ENCODE data around the gene MYOCOS.
"Not testable (repeated sequence)": the region's sequence is repeated elsewhere in the genome, so short reads cannot be mapped to it uniquely, and the experiment has no call there.

MYOCOS gene

DNA sequence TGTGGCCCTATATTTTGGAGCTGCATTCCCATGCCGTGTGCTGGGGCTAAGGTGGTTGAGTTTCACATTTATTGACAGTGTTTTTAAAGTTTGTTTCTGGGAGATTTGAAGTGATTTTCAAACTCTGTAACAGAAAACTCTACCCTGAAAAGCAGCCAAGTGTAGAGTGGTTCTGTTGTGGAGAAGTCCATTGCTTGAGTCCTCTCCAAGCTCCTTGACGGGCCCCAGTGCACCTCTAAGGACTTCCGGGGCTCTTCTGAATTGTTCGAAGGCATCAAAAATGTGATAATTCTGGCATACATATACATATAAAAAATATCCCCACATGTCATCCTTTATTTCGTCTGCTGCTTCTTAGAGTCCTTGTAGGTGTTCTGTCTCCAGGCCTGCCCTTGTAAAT, 5.0 kb downstream of the MYOCOS start:
- no peak for DNase-seq

DNA sequence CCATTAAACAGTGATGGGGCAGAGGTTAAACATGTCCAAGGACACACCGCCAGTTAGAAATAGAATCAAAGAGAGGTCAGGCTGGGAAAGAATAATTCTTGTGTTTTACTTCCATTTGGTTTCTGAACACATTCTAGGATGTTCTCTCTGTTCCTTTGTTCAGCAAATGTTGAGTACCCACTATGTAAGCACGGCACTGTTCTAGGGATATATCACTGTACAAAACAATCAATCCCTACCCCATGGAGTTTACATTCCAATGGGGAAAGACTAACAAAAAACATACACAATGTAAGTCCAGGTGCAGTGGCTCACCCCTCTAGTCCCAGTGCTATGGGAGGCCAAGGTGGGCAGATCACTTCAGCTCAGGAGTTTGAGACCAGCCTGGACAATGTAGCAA, 6.2 kb downstream of the MYOCOS start:
- no peak for DNase-seq

DNA sequence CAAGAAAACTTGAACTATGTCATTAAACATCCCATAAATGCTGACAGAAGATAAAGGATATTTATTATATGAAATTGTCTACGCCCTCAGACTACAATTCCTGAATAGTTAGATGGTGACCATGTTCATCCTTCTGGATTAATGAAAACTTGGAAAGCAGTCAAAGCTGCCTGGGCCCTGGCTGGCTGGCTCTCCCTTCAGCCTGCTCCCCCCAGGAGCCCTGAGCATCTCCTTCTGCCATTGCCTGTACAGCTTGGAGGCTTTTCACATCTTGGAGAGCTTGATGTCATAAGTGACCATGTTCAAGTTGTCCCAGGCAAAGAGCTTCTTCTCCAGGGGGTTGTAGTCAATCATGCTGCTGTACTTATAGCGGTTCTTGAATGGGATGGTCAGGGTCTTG, 13.6 kb downstream of the MYOCOS start:
- no peak for DNase-seq

DNA sequence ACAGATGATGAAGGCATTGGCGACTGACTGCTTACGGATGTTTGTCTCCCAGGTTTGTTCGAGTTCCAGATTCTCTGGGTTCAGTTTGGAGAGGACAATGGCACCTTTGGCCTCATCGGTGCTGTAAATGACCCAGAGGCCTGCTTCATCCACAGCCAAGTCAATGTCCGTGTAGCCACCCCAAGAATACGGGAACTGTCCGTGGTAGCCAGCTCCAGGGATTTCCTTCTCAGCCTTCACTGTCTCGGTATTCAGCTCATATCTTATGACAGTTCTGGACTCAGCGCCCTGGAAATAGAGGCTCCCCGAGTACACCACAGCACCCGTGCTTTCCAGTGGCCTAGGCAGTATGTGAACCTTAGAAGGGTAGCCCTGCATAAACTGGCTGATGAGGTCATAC, 14.1 kb downstream of the MYOCOS start:
- DNase-seq = no peak

DNA sequence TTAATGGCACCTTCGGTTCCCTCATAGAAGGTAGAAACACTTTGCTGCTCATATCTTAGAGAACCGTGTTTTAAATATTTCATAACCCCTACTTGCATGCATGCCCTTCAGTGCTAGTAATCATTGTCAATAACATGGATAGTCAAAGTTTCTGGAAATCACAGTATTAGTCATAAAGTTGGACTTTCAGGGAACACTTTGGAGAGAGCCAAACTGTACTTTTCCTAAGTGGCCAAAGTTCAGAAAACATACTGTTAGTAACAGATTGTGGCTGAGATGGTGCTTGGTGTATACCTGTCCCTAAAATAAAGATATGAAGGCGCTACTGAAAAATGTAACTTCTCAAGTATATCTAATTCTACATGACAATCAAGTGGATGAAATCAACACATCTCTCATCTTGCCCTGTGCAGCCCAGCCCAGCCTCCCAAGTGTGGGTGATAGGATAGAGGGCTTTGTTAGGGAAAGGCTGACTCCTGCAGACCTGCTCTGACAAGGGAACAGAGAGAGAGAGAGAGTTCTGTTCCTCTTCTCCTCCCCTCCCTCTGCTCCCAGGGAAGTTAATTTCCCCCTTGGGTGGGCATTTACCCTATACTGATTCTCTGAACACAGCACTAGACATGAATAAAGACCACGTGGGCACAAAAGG, 16.0 kb downstream of the MYOCOS start:
- DNase-seq = no peak

DNA sequence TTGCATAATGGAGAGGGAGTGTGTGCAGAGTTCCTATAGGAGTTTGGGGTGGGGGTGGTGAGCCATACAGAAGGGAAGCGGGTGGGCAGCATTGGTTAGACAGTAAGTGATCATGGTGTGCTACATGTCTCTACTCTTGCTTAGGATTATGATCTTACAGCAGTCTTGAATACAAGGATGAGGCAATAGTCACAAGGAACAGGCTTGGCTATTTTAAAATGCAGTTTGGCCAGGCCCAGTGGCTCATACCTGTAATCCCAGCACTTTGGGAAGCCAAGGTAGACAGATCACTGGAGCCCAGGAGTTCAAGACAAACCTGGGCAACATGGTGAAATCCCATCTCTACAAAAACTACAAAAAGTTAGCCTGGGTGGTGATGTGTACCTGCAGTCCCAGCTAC, 18.2 kb downstream of the MYOCOS start:
- DNase-seq = no peak

DNA sequence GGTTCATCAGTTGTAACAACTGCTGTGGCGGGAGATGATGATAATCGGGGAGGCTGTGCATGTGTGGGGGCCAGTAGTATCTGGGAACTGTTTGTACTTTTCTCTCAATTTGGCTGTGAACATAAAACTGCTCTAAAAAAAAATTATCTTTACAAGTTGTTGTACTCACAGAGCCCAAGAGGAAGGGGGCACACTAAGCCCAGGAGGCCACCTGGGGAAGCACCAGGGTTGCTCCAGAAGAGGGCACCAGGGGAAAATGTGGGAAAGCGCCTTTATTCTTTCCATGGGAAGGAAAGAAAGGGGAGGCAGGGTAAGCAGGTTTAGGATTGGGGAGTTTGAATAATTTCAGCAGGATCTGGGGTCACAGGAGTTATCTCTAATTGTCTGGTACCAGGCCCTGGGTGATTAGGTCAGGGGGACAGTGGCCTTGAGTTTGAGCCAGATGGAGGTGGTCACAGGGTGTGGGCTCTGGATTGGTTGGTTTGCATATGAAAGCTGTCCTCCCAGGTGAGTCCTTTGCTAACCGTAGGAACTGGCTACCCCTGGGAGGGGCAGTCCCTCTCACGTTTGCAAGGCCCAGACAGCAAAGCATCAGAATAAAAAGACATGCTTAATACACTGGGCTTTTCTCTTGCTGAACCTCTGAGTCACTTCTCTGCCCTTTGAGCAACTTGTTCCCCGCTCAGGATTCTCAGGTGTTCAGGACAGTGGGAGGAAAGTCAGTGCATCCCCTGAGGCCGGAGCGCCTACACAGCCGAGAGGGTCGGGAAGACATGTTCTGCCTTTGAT, 19.2 kb downstream of the MYOCOS start:
- no peak for DNase-seq

DNA sequence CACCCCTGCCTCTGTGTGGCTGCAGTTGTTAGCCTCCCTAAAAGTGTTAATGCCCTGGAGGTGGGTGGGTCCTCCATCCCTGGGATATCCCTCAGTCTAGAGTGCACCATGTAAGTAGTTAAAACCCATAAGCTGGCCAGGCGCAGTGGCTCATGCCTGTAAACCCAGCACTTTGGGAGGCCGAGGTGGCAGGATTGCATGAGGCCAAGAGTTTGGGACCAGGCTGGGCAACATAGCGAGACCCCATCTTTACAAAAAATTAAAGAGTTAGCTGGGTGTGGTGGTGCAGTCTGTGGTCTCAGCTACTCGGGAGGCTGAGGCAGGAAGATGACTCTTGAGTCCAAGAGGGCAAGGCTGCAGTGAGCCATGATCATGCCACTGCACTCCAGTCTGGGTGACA, 20.2 kb downstream of the MYOCOS start:
- no peak for DNase-seq

DNA sequence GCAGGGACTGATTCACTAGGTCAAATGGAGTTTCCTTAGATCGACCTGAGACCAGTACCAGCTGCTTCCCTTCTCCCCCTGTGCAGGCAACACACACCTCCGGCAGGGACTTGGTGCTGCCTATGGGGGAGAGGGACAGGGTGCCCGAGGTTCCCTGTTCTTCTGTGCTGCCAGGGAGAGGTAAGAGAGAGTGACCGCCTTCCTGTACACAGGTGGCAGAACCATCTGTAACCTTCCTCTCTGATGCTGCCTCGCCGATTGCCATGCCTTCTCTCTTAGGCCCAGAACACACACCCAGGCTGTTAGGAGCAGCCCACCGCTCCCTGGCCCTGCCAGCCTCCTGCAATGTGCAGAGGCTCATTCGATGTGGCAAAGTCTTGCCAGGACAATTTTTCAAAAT, 21.1 kb downstream of the MYOCOS start:
- no peak for DNase-seq

DNA sequence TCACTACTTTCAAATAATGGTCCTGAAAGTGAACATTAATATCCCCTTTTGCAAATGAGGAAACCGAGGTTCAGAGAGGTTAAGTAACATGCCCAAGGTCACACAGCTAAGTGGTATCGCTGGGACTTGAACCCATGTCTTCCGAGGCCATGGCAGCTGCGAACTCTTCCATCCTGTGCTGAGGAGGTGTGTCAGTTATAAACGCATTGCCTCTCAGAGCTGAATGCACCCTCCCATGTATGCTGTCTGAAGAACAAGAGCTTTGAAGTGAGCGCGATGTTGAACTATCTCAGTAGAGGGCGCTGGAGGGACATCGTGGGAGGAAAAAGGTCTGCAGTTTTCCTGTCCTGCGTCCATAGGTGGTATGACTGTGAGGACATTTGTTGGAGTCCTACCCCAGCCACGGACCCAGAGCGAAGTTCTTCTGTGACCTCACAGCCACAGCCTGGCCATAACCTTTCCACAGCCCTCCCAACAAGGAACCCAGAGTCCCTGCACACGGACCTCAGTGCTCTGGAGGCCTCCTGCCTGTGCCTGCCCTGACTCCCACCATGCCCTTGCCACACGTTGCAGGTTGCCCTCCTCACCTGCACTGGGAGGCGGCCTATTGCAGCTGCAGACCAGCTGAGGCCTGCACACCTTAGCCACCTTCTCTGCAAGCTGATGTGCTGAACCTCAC, 22.9 kb downstream of the MYOCOS start:
- peak; percentile 7 to 56 for DNase-seq

DNA sequence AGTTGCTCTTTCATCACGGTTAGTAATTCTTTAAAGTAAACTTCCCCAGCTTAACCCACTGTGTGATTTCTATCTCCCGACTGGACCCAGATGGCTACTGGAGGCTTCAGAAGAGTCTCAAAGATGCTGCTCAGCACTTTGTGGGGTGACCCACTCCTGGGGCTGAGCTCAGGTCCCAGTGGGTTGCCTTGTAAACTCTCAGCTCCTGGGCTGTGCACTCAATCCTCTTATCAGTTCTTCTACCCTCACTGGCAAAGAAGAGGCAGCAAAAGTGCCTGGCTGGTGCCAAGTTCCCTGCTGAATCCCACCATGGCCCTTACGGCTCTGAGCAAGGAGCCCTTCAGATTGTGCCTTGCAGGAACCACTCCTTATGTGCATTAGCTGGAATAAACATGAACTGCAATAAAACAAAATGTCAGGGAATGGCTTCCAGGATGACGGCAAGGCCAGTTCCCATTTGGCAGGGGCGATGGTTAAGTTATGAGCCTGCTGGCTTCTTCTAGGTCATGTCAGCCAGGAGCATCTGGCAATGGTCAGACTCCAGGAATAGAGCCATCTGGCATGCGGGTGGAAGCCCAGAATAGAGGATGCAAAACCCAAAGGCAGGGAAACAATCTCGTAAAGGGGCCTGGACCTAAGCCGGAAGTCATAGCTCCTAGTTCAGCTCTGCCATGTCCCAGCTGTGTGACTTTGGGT, 23.7 kb downstream of the MYOCOS start:
- DNase-seq = peak in 1 of 2 donors; percentile 31

DNA sequence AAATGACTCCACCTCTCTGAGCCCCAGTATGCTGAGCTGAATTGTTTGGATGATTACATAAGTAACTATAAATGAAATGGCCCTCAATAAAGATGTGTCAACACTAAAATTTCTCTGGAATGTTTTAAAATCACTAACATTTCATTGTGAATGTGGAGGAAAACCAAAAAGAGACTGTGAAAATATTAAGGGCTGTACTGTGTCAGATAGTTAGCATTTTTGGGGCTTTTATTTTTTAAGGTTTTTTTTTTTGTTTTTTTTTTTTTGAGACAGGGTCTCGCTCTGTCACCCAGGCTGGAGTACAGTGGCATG, 24.2 kb downstream of the MYOCOS start:
- DNase-seq = no peak

DNA sequence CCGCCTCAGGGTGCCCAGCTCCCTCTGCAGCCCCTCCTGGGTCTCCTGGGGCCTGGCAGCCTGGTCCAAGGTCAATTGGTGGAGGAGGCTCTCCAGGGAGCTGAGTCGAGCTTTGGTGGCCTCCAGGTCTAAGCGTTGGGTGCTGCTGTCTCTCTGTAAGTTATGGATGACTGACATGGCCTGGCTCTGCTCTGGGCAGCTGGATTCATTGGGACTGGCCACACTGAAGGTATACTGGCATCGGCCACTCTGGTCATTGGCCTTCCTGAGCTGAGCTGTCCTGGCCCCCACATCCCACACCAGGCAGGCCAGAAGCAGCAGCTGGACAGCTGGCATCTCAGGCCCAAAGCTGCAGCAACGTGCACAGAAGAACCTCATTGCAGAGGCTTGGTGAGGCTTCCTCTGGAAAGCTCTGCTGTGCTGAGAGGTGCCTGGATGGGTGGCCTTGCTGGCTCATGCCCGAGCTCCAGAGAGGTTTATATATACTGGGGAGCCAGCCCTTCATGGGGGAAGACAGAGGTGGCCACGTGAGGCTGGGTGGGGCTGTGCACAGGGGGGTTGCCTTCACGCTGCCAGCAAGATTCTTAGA, 30.3 kb downstream of the MYOCOS start, which contains the start of gene MYOC:
MYOC (minus strand) TSS at position 455 of the 589 bp plus-strand sequence; CDS start at position 378, 77 bp downstream.
- DNase-seq = no peak

DNA sequence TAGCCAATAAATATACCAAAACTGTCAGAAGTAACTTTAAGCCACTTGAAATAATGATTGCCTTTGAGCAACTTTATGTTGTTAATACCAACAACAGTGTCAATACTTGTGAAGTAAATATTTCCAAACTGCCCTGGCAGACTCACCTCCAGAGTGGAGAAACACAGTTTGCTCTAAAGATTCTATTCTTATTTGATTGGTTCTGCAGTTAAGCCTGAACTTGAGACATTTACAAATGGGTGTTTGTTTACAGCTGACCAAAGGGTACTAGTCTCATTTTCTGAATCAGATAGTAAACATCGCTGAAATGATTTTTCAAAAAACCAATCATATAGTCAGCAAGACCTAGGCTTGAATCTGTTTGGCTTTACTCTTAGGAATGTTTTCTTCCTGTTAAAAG, 31.8 kb downstream of the MYOCOS start:
- no peak for DNase-seq

DNA sequence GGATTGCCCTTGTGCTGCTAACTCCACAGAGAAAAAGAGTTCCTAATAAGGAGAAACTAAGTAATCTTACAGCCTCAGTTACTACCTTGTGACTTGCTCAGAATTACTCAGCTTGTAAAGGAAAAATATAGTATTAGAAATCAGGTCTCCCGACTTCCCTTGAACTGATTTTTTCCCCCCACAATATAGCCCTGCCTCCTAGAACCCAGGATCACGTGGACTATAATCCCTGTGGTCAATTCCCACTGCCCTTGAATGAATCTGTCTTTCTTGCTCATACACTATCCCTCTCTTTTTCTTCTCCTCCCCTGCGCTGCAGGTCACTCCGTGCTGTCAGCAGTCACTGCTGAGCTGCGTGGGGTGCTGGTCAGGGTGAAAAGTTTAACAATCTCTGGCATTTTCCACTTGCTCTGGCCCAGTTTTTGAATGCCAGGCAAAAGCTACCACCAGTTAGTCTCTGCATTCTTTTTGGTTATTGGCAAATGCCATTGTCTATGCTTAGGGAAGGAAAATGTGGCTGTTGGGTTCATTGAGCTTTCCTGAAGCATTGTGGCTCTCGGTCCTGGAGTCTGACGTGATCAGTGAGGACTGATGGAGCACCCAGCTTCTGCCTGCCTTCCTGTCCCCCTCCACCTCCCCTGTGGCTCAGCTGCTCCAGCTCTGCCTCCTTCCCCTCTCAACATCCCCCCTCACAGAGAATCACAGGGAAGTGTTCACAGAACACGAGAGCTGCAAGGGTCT, 32.3 kb downstream of the MYOCOS start:
- DNase-seq = no peak

DNA sequence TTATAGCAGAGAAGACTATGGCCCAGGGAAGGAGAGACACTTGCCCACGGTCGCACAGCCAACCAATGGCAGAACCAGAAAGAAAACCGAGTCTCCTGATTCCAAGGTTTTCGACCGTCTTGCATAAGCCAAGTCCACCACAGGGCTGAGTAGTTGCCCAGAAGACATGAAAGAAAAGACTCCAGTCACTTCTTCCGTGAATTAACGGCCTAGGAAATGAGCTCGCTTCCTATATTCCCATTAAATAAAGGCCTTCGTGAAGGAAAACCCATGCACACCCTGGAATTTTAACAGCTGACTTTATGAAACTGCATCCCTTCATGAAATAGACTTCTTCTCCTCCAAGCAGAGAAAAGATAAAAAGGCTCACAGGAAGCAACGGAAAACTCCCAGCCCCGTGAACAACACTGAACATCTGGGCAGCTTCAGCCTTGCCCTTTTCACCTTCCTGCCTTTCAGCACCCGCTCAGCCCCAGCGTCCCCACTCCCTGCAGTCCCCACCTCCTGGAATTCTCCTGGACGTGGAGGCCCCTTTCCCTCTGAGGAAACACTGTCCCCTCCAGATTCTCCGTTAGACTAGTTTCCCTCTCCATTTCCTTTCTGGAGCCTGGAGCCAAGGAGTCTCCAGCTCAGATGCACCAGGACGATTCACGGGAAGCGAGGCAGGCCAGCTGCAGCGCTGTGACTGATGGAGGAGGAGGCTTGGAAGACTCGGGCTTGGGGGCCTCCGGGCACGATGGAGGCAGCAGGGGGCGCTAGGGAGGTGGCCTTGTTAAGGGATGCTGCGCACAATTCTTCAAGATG, 33.1 kb downstream of the MYOCOS start:
- peak in 1 of 2 donors; percentile 18 for DNase-seq

DNA sequence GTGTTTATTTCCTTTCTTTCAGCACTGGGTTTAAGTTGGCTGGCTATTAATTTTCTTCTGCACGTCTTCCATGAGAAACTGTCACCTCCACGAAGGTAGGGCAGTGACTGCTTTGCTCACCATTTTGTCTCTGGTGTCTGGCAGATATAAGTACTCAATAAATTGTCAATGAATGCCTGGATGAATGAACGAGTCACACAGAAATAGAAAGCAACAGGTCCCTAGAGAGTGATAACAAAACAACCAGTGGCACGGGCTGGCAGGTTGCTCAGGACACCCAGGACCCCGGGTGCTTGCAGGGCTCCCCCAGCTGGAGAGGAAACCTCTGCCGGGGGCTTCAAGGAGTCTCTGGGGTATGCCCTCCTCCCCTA, 33.7 kb downstream of the MYOCOS start:
- no peak for DNase-seq

DNA sequence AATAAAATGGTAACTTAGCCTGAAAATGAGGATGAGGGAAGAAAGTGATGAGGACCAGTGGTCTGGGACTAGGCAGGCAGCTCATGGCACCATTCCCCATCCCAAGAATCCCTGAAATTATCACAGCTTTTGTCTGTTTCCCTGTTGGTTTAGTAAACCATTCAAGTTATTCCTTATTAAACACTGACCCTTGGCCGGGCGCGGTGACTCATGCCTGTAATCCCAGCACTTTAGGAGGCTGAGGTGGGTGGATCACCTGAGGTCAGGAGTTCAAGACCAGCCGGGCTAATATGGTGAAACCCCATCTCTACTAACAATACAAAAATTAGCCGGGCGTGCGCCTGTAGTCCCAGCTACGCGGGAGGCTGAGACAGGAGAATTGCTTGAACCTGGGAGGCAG, 34.2 kb downstream of the MYOCOS start:
- not testable (repeated sequence) for DNase-seq

DNA sequence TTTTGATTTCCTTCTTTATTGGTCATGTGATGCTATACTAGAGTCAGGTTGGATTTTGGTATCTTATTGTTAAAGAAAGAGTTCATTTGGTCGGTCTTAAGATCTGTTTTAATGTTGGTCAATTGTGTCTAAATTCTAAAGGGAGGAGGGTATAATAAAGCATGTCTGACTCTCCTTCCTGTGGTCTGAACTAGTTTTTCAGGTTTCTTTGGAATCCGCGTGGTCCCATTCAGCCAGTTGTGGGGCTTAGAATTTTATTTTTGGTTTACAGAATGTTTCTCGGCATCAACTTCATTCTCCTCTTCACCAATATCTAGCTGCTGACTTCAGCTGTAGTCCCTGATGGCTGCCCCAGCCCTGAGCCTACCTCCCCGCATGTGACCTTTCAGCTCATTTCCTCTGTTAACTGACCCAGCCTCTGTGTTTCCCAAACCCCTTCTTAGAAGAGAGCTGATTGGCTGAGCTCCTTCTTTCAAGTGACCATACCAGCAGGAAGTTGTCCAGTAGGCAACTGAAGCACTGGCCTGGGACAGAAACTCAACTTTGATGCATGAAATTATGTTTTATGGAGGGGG, 39.1 kb downstream of the MYOCOS start:
- no peak for DNase-seq

DNA sequence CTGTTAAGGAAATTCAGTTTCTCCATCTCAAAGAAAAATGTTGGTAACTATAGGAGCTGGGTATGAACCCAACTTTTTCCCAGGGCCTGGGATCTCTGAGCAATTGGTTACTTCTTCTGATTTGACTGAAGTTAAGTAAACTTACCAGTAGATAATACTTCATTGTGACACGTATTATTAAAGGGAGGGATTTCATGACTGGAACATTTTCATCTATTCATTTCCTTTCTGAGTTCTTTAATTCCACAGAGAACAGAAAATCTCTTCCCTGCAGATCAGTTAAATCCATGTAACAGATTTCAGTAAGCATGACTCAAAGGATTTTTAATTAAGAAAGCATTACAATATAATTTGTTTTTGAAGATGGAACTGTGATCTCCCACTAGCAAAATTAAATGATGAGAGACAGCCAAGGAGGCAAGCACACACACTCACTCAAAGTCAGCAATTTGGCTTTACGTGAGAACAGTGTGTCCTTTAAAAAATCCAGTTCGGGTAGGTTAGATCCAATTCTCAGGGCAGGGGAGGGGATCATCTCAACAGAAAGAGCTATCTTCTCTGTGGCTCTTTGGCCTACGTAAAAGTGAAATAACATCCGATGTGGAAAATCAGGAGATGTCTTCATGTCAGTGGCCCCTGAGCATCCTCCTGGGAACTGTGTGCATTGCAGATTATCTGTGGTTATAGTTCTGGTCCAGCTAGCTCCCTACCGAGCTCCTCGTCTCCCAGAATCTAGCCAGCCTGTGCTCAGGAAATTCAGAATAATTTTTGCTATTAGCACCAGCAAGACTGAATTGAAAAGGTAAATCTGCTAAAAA, 41.2 kb downstream of the MYOCOS start:
- no peak for DNase-seq
